Sigmoid colon (tissue), 7 donors: Measurements from ENCODE around the gene OSBP2. TPM values are rescaled to one million over a fixed set of nuclear protein-coding genes. Genes with fewer than 3 reads are reported as not detected.

Experiments
- DNase-seq: peaks from one replicate; pipeline ENCODE4 v3.0.0-alpha.2; 2019
- H3K27ac ChIP-seq, 4 donors: fragments of 200-600 bp; sonication (generic); one replicate each; pipeline ENCODE4 v1.5.1; 2016 to 2019; ENCODE audit warnings: mild to moderate bottlenecking in 1 of 4
- H3K27me3 ChIP-seq, 3 donors: fragments of 200-600 bp; sonication (generic); one replicate each; pipeline ENCODE4 v1.5.1; 2019; ENCODE audit warnings: mild to moderate bottlenecking in 1 of 3
- H3K36me3 ChIP-seq, 4 donors: fragments of 200-600 bp; sonication (generic); one replicate each; pipeline ENCODE4 v1.5.1; 2016 to 2019
- H3K4me1 ChIP-seq, 4 donors: fragments of 200-600 bp; sonication (generic); one replicate each; pipeline ENCODE4 v1.5.1; 2017 to 2019
- H3K4me3 ChIP-seq, 4 donors: fragments of 200-600 bp; sonication (generic); one replicate each; pipeline ENCODE4 v1.5.1; 2017 to 2019; ENCODE audit warnings: mild to moderate bottlenecking in 2 of 4, moderate library complexity in 1 of 4
- H3K9me3 ChIP-seq, 4 donors: fragments of 200-600 bp in 3 of 4; sonication (generic) in 3 of 4; one replicate each; pipeline versions ENCODE4 v1.5.1 to v1.6.1; 2013 to 2019
- CTCF ChIP-seq, 4 experiments: fragments of 450-650 bp in 3 of 4; fragments of 200-600 bp in 1 of 4; IDR thresholded peaks; one replicate each; pipeline ENCODE4 v1.5.1; 2016 to 2019; ENCODE audit warnings: antibody characterized with exemption in 4 of 4, mild to moderate bottlenecking in 3 of 4, moderate library complexity in 2 of 4
- EP300 ChIP-seq, 4 donors: sonication (generic); formaldehyde crosslinking; IDR thresholded peaks; one replicate each; pipeline ENCODE4 v1.6.1; 2017; ENCODE audit warnings: antibody characterized with exemption in 4 of 4
- POLR2A ChIP-seq, 2 donors: fragments of 450-650 bp; IDR thresholded peaks; one replicate each; pipeline ENCODE4 v1.6.1; 2016; ENCODE audit warnings: antibody characterized with exemption in 2 of 2, mild to moderate bottlenecking in 2 of 2, moderate library complexity in 2 of 2
- POLR2AphosphoS5 ChIP-seq, 4 donors: sonication (generic); formaldehyde crosslinking; IDR thresholded peaks; one replicate each; pipeline ENCODE4 v1.6.1; 2017; ENCODE audit warnings: antibody characterized with exemption in 4 of 4
- WGBS, 2 donors: extraction: QIAGEN DNeasy Blood & Tissue Kit; methylation state at CpG; one replicate each; pipeline ENCODE4 v1.1.7; 2013; 5-methylcytosine and 5-hydroxymethylcytosine counted together
- intact Hi-C: fragments of 100-400 bp; cut with DNase I; formaldehyde crosslinking; loops from one replicate; pipeline ENCODE4 v1.15.1; 2023
- polyA plus RNA-seq, 3 donors: library from polyadenylated mRNA; stranded (reverse); fragments of 200-250 nt; gene quantifications; one replicate each; pipeline ENCODE4 v1.2.3, GENCODE V29; 2013
- small RNA-seq, 3 donors: library from RNA; depleted of rRNA; stranded (forward); fragments of <200 nt; gene quantifications; one replicate each; pipeline ENCODE3, GENCODE V24; 2016
- total RNA-seq, 4 donors: library from RNA; depleted of rRNA; stranded (reverse); fragments of >200 nt; gene quantifications; one replicate each; pipeline ENCODE4 v1.1.0, GENCODE V29; 2016
- donor health status: healthy with polysubstance abuse.
- donor health status: Bipolar disorder and iron deficiency.
- donor health status: healthy.

The OSBP2 gene
- total and polyA plus RNA-seq, 7 donors, result 1.2 to 3.0 (median 1.6) TPM

- WGBS, 2 donors, result 93 to 97% methylated on average over 2 of the region's 2 CpGs
- H3K27me3 ChIP-seq, result no peaks in the 10 kb centered on the region
- H3K4me3 ChIP-seq, result no peak overlapping the region
- no peak overlapping the region for H3K27ac ChIP-seq
- no peaks in the 10 kb centered on the region for H3K9me3 ChIP-seq
- H3K4me1 ChIP-seq, result peaks cover 0 to 15% (median 8%) of the 10 kb centered on the region in 4 donors
- no peak for DNase-seq
- H3K36me3 ChIP-seq, result peaks cover 17 to 63% (median 19%) of the 10 kb centered on the region in 4 donors
- intact Hi-C loops, result no loop called here
- no peak for TF ChIP-seq CTCF (IDR thresholded peaks at IDR 0.05)
- TF ChIP-seq POLR2A (IDR thresholded peaks at IDR 0.05), result no peak
- no peak for TF ChIP-seq POLR2AphosphoS5 (IDR thresholded peaks at IDR 0.05)
- TF ChIP-seq EP300 (IDR thresholded peaks at IDR 0.05), result no peak
Observed at GRCh38 chr22:30953206-30953605, 258.5 kb downstream of the OSBP2 start.

GRCh38 chr22:30955153-30955552 lies 260.5 kb downstream of the OSBP2 start:
- no peaks in the 10 kb centered on the region for H3K27me3 ChIP-seq
- no peak overlapping the region for H3K4me3 ChIP-seq
- WGBS, 2 donors, result 82 to 93% methylated on average over 4 of the region's 4 CpGs
- H3K27ac ChIP-seq, result no peak overlapping the region
- peaks cover 0 to 8% (median 2%) of the 10 kb centered on the region in 4 donors for H3K4me1 ChIP-seq
- no peak for DNase-seq
- TF ChIP-seq EP300 (IDR thresholded peaks at IDR 0.05) (no peak), POLR2A (IDR thresholded peaks at IDR 0.05) (no peak), CTCF (IDR thresholded peaks at IDR 0.05) (no peak), POLR2AphosphoS5 (IDR thresholded peaks at IDR 0.05) (no peak)
- intact Hi-C loops, result no loop called here
- no peaks in the 10 kb centered on the region for H3K9me3 ChIP-seq
- peaks cover 3 to 44% (median 6%) of the 10 kb centered on the region in 4 donors for H3K36me3 ChIP-seq

Small RNA genes within 50 kb of the gene (small RNA-seq; reads per million reads assigned to genes)
- 0.22 to 0.86 (median 0.36) reads per million in 3 donors for gene MIR3200

Other genes starting within 250 kb of the OSBP2 start
- not detected for gene SEC14L3, start 222.9 kb upstream of the OSBP2 start, total RNA-seq
- gene SEC14L3, start 222.9 kb upstream of the OSBP2 start, polyA plus RNA-seq, result under 1 TPM in 1 of 3 donors, not detected in 2; 0.23 TPM
- gene SEC14L4, start 189.2 kb upstream of the OSBP2 start, total RNA-seq, result not detected
- under 1 TPM in 1 of 3 donors, not detected in 2; 0.04 TPM for gene SEC14L4, start 189.2 kb upstream of the OSBP2 start, polyA plus RNA-seq
- 1 to 10 TPM in 1 of 4 donors, under 1 TPM in 2, not detected in 1; 0.41 to 4.3 (median 0.83) TPM for gene SEC14L6, start 148.1 kb upstream of the OSBP2 start, total RNA-seq
- under 1 TPM in 1 of 3 donors, not detected in 2; 0.10 TPM for gene SEC14L6, start 148.1 kb upstream of the OSBP2 start, polyA plus RNA-seq
- 1 to 10 TPM in 2 of 4 donors, under 1 TPM in 2; 0.68 to 2.8 (median 1.5) TPM for gene GAL3ST1, start 120.2 kb upstream of the OSBP2 start, total RNA-seq
- 10 to 100 TPM in 1 of 3 donors, 1 to 10 TPM in 2; 3.6 to 10.2 (median 5.8) TPM for gene GAL3ST1, start 120.2 kb upstream of the OSBP2 start, polyA plus RNA-seq
- 10 to 100 TPM; 33.2 to 48.1 (median 43.1) TPM for gene PES1, start 103.0 kb upstream of the OSBP2 start, total RNA-seq
- gene PES1, start 103.0 kb upstream of the OSBP2 start, polyA plus RNA-seq, result 10 to 100 TPM; 25.0 to 64.8 (median 33.0) TPM
- 10 to 100 TPM; 23.5 to 45.7 (median 25.5) TPM for gene TCN2, start 87.7 kb upstream of the OSBP2 start, total RNA-seq
- gene TCN2, start 87.7 kb upstream of the OSBP2 start, polyA plus RNA-seq, result 10 to 100 TPM in 2 of 3 donors, 1 to 10 TPM in 1; 8.4 to 28.7 (median 17.1) TPM
- gene SLC35E4, start 59.1 kb upstream of the OSBP2 start, total RNA-seq, result 1 to 10 TPM; 5.0 to 7.7 (median 6.4) TPM
- 1 to 10 TPM; 1.2 to 4.0 (median 2.1) TPM for gene SLC35E4, start 59.1 kb upstream of the OSBP2 start, polyA plus RNA-seq
- 1 to 10 TPM; 4.1 to 8.3 (median 4.2) TPM for gene DUSP18, start 27.0 kb upstream of the OSBP2 start, total RNA-seq
- gene DUSP18, start 27.0 kb upstream of the OSBP2 start, polyA plus RNA-seq, result 1 to 10 TPM; 2.4 to 7.0 (median 3.2) TPM